Adipocyte (in vitro differentiated cells): ENCODE results near the gene OSBPL5.

Source experiments
- DNase-seq: peaks from one replicate; pipeline ENCODE4 v3.0.0-alpha.2; 2015; ENCODE audit warnings: low read depth
- H3K27me3 ChIP-seq: replicated peaks from 2 replicates; pipeline ENCODE4 v1.7.0; 2013; ENCODE audit warnings: mild to moderate bottlenecking, low read length, moderate library complexity; ENCODE audit not compliant: control insufficient read depth, insufficient read depth
- H3K36me3 ChIP-seq: 2 replicates; pipeline ENCODE4 v1.7.0; 2013; ENCODE audit warnings: low read length, mild to moderate bottlenecking, moderate library complexity; ENCODE audit not compliant: control insufficient read depth, insufficient read depth, severe bottlenecking
- H3K4me1 ChIP-seq: 2 replicates; pipeline ENCODE4 v1.7.0; 2013; ENCODE audit warnings: mild to moderate bottlenecking, low read length, moderate library complexity; ENCODE audit not compliant: control insufficient read depth, insufficient read depth
- H3K4me3 ChIP-seq: 2 replicates; pipeline ENCODE4 v1.7.0; 2013; ENCODE audit warnings: mild to moderate bottlenecking, low read length, moderate library complexity
- H3K9ac ChIP-seq: 2 replicates; pipeline ENCODE4 v1.7.0; 2013; ENCODE audit warnings: mild to moderate bottlenecking, low read length, moderate library complexity
- H3K9me3 ChIP-seq: 2 replicates; pipeline ENCODE4 v1.7.0; 2013; ENCODE audit warnings: mild to moderate bottlenecking, low read length, moderate library complexity; ENCODE audit not compliant: control insufficient read depth

The OSBPL5 gene

DNA sequence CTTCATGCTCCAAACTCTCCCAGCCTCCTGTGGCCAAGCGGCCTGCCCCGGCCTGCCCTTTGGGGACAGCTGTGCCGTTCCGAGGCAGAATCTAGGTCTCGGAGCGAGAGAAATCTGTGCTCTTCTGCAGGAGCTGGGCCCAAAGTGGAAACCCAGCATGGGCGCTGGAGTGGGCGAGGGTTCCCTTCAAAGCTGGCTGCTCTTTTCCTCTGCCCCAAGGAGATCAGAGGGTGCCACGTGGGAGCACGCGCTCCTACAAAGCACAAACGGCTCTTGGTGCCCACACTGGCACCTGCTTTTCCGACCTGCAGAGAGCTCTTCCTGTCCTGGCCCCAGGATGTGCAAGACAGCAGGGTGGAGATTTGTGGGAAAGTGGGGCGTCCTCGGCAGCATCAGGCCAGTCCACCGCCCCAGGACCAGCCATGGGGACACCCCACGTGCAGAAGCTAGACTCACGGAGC, 6.9 kb downstream of the OSBPL5 start:
- no peaks in the 10 kb centered on the region for H3K9me3 ChIP-seq
- no peaks in the 10 kb centered on the region for H3K27me3 ChIP-seq
- H3K4me1 ChIP-seq: peaks cover 65% of the 10 kb centered on the region

GRCh38 chr11:3157381-3158130, 7.6 kb downstream of the OSBPL5 start:
- Histone ChIP-seq H3K9ac (no peak overlapping the region), H3K4me3 (no peak overlapping the region), H3K4me1 (peaks cover 65% of the 10 kb centered on the region), H3K9me3 (no peaks in the 10 kb centered on the region), H3K36me3 (no peaks in the 10 kb centered on the region), H3K27me3 (no peaks in the 10 kb centered on the region)
- DNase-seq: no peak

More for the DNA sequence above, 6.9 kb downstream of the OSBPL5 start:
- Histone ChIP-seq H3K9ac (no peak overlapping the region), H3K36me3 (no peaks in the 10 kb centered on the region), H3K4me3 (no peak overlapping the region)
- no peak for DNase-seq

DNA sequence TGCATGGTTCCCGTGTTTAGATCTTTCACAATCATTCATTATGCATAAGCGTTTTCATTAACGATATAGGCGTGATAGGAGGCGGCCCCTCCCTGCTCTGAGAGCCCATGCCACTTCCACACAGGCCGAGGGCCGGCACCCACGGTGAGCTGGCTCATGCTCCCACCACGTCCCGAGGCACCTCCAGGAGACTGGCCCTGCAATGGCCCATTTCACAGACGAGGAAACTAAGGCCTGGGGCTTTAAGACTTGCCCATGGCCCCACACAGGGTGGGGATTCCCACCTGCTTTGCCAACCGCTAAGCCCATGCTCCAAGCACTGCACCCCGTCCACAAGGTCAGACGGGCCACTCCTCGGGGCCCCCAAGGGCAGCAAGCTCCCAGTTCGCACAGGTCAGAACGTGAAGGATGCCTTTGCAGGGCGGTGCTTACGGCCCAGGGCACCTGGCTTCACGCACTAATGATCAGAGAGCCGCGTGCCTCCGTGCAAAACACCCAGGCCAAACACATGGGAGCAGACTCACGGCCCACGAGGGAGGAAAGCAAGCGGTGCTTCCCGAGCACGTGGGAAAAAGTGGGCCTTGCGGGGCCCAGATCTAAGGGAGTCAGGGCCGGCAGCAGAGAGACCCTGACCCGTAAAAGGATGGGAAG, 8.3 kb downstream of the OSBPL5 start:
- H3K36me3 ChIP-seq: peaks cover 2% of the 10 kb centered on the region
- no peaks in the 10 kb centered on the region for H3K27me3 ChIP-seq
- H3K4me1 ChIP-seq: peaks cover 69% of the 10 kb centered on the region

GRCh38 chr11:3156282-3156660, 8.8 kb downstream of the OSBPL5 start:
- Histone ChIP-seq H3K36me3 (peaks cover 2% of the 10 kb centered on the region), H3K9me3 (no peaks in the 10 kb centered on the region), H3K4me3 (peak overlapping the region; percentile 68), H3K9ac (peak overlapping the region; percentile 73), H3K27me3 (no peaks in the 10 kb centered on the region), H3K4me1 (peaks cover 67% of the 10 kb centered on the region)
- DNase-seq: peak; percentile 46

More for the DNA sequence above, 8.3 kb downstream of the OSBPL5 start:
- Histone ChIP-seq H3K9ac (no peak overlapping the region), H3K9me3 (no peaks in the 10 kb centered on the region), H3K4me3 (no peak overlapping the region)
- DNase-seq: no peak

GRCh38 chr11:3155691-3156258, 9.3 kb downstream of the OSBPL5 start:
- no peaks in the 10 kb centered on the region for H3K27me3 ChIP-seq
- H3K9me3 ChIP-seq: no peaks in the 10 kb centered on the region
- H3K4me1 ChIP-seq: peaks cover 62% of the 10 kb centered on the region
- peak; percentile 77 for DNase-seq
- peak overlapping the region; percentile 68 for H3K4me3 ChIP-seq
- H3K9ac ChIP-seq: peak overlapping the region; percentile 73
- H3K36me3 ChIP-seq: peaks cover 5% of the 10 kb centered on the region

DNA sequence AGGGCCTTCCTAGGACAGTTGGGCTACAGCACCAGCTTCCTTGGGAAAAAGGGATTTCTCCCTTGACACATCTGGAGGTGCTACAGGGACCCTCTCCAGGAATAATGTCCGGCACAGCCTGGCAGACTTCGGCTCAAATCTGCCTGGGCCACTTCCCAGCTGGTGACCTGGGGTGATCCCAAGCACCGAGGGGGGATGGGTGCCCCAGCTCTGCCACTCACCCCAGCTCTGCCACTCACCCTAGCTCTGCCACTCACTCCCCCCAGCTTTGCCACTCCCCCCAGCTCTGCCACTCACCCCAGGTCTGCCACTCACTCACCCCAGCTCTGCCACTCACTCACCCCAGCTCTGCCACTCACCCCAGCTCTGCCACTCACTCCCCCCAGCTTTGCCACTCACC, 9.9 kb downstream of the OSBPL5 start:
- H3K9me3 ChIP-seq: no peaks in the 10 kb centered on the region
- peak overlapping the region; percentile 68 for H3K4me3 ChIP-seq
- H3K4me1 ChIP-seq: peaks cover 59% of the 10 kb centered on the region
- no peak for DNase-seq
- peaks cover 8% of the 10 kb centered on the region for H3K36me3 ChIP-seq
- peak overlapping the region; percentile 73 for H3K9ac ChIP-seq
- H3K27me3 ChIP-seq: no peaks in the 10 kb centered on the region

DNA sequence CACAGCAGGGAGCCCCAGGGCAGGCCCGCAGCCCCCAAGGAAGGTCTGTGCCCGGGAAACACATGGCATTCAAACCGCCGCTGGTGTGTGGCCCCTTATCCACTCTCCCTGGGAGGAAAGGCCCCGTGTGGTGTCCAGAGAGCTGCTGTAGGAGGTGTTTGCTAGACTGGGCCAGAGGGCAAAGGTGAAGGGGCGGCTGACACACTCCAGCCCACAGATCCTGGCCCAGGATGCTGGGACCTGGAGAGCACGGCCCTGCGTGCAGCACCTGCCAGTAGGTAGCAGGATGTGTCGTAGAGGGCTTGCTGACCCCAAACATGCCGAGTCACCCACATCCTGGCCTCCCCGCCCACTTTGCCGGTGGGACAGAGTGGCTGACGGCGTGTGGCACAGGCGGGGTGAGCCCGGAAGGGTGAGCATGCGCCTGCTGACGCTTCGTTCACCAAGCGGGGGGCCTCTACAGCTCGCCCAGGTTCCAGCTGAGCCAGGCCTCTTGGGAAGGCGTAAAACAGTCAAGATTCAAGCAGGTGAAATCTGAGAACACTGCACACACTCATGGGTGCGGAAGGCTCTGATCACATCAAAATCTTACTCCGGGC, 11.0 kb downstream of the OSBPL5 start:
- Histone ChIP-seq H3K27me3 (no peaks in the 10 kb centered on the region), H3K4me1 (peaks cover 49% of the 10 kb centered on the region), H3K36me3 (peaks cover 8% of the 10 kb centered on the region), H3K9ac (peak overlapping the region; percentile 73), H3K9me3 (no peaks in the 10 kb centered on the region), H3K4me3 (peak overlapping the region; percentile 19)
- no peak for DNase-seq

DNA sequence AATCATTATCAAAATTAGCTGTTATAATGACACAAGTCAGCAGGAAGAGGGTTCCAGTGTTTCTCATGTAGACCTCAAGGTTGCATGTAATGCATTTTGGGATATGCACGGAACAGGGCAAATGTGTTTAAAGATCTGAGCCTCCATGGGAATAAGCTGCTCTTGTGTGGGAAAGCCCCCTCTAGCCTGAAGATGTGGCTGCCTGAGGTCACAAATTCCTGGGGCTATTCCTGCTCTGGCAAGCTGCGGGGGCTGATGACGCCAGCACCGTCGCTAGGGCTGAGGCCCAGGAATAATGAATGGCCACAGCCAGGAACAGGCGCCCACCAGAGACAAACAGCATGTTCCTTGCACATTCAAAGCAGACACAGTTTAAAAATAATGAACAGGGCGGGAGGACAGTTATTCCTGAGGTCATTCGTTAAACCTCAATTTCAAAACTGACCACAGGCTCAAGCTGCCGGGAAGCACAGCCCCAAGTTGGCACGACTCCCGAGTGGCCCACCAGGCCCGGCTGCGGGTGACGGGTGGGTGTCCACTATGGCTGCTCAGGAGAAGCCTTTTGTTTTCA, 11.7 kb downstream of the OSBPL5 start:
- H3K27me3 ChIP-seq: no peaks in the 10 kb centered on the region
- H3K9me3 ChIP-seq: no peaks in the 10 kb centered on the region
- peaks cover 8% of the 10 kb centered on the region for H3K36me3 ChIP-seq
- peak; percentile 70 for DNase-seq
- H3K9ac ChIP-seq: peak overlapping the region; percentile 73
- H3K4me3 ChIP-seq: peak overlapping the region; percentile 39
- peaks cover 50% of the 10 kb centered on the region for H3K4me1 ChIP-seq

- no peak for DNase-seq
- peaks cover 58% of the 10 kb centered on the region for H3K4me1 ChIP-seq
- H3K27me3 ChIP-seq: no peaks in the 10 kb centered on the region
- H3K9ac ChIP-seq: peak overlapping the region; percentile 73
- no peaks in the 10 kb centered on the region for H3K9me3 ChIP-seq
- H3K4me3 ChIP-seq: no peak overlapping the region
- H3K36me3 ChIP-seq: peaks cover 8% of the 10 kb centered on the region
These were observed 12.5 kb downstream of the OSBPL5 start for GRCh38 chr11:3152471-3153110.

DNA sequence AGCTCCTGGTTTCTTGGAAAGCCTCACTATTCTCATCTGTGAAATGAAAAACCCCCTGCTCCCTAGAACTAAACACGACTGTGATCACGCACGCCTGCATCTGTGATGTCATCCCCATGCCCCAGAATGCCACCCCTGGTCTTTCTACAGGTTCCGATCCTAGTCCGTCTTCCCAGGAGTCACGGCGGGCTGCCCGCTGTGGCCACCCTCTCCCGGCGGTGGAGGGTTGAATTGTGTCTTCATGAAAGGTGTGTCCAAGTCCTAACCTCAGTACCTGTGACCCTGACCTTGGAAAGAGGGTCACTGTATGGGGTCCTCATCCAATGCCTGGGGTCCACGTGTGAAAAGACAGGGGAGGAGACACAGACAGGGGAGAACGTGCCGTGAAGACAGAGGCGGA, 14.4 kb downstream of the OSBPL5 start:
- Histone ChIP-seq H3K9me3 (no peaks in the 10 kb centered on the region), H3K36me3 (peaks cover 8% of the 10 kb centered on the region), H3K4me1 (peaks cover 64% of the 10 kb centered on the region), H3K27me3 (no peaks in the 10 kb centered on the region), H3K4me3 (no peak overlapping the region), H3K9ac (no peak overlapping the region)
- DNase-seq: no peak
